Effector memory CD8-positive, alpha-beta T cell (primary cell): Measurements from ENCODE around the gene MICOS13.

Source experiments
- ATAC-seq: fragments of 150-1000 bp; cut with Tn5 transposase; replicated peaks from 2 replicates; pipeline ENCODE4 v1.10.0; 2021; ENCODE audit warnings: mild to moderate bottlenecking, moderate library complexity
- DNase-seq, 3 experiments: peaks; one replicate each; pipeline ENCODE4 v3.0.0; 2021
- H3K27ac Mint-ChIP-seq, 2 donors: one replicate each; pipeline ENCODE4 v1.8.0; 2022; ENCODE audit warnings: mild to moderate bottlenecking in 2 of 2, mixed read lengths in 2 of 2, moderate library complexity in 2 of 2
- H3K27me3 Mint-ChIP-seq, 2 donors: one replicate each; pipeline ENCODE4 v1.8.0; 2022; ENCODE audit warnings: mixed read lengths in 2 of 2
- H3K36me3 Mint-ChIP-seq: one replicate; pipeline ENCODE4 v1.8.0; 2022; ENCODE audit warnings: mild to moderate bottlenecking, moderate library complexity, mixed read lengths; ENCODE audit not compliant: insufficient read depth
- H3K4me1 Mint-ChIP-seq, 2 donors: one replicate each; pipeline ENCODE4 v1.8.0; 2022; ENCODE audit warnings: low read depth in 2 of 2, mixed read lengths in 2 of 2
- H3K4me3 Mint-ChIP-seq, 2 donors: one replicate each; pipeline ENCODE4 v1.8.0; 2022; ENCODE audit warnings: mild to moderate bottlenecking in 2 of 2, mixed read lengths in 2 of 2, moderate library complexity in 2 of 2
- H3K9me3 Mint-ChIP-seq, 2 donors: one replicate each; pipeline ENCODE4 v1.8.0; 2022; ENCODE audit warnings: mixed read lengths in 2 of 2

The MICOS13 gene

GRCh38 chr19:5632241-5632612 is 48.1 kb downstream of the MICOS13 start:
- ATAC-seq, result no peak
- Mint-ChIP-seq H3K4me3 (no peak overlapping the region), H3K36me3 (peaks cover 53% of the 10 kb centered on the region), H3K27ac (peak overlapping the region in 1 of 2 donors; percentile 51), H3K27me3 (no peaks in the 10 kb centered on the region), H3K4me1 (peaks cover 41 to 66% of the 10 kb centered on the region in 2 donors), H3K9me3 (no peaks in the 10 kb centered on the region)
- no peak for DNase-seq

GRCh38 chr19:5631567-5632240 is 48.6 kb downstream of the MICOS13 start:
- Mint-ChIP-seq H3K4me1 (peaks cover 41 to 66% of the 10 kb centered on the region in 2 donors), H3K4me3 (peak overlapping the region in 1 of 2 donors; percentile 41), H3K27me3 (no peaks in the 10 kb centered on the region), H3K27ac (peak overlapping the region in 1 of 2 donors; percentile 51), H3K36me3 (peaks cover 52% of the 10 kb centered on the region), H3K9me3 (no peaks in the 10 kb centered on the region)
- ATAC-seq, result no peak
- no peak for DNase-seq

- peak overlapping the region in 1 of 2 donors; percentile 55 for H3K27ac Mint-ChIP-seq
- H3K9me3 Mint-ChIP-seq, result no peaks in the 10 kb centered on the region
- H3K36me3 Mint-ChIP-seq, result peaks cover 65% of the 10 kb centered on the region
- peak; percentile 31 for ATAC-seq
- DNase-seq, result no peak
- H3K4me3 Mint-ChIP-seq, result peak overlapping the region in 1 of 2 donors; percentile 20
- no peaks in the 10 kb centered on the region for H3K27me3 Mint-ChIP-seq
- peaks cover 52 to 77% of the 10 kb centered on the region in 2 donors for H3K4me1 Mint-ChIP-seq
Observed at GRCh38 chr19:5628919-5629481, 51.3 kb downstream of the MICOS13 start.

GRCh38 chr19:5628461-5628860 is 51.9 kb downstream of the MICOS13 start:
- no peaks in the 10 kb centered on the region for H3K9me3 Mint-ChIP-seq
- ATAC-seq (no peak), DNase-seq (no peak)
- peak overlapping the region in 1 of 2 donors; percentile 20 for H3K4me3 Mint-ChIP-seq
- H3K27ac Mint-ChIP-seq, result peak overlapping the region; percentile 49 to 55
- no peaks in the 10 kb centered on the region for H3K27me3 Mint-ChIP-seq
- H3K36me3 Mint-ChIP-seq, result peaks cover 70% of the 10 kb centered on the region
- peaks cover 54 to 76% of the 10 kb centered on the region in 2 donors for H3K4me1 Mint-ChIP-seq
